Liver (tissue), 3 donors: ENCODE data around the gene XRCC5.

Source experiments
- EGR1 ChIP-seq, 2 donors: IDR thresholded peaks; 2 replicates each; pipeline ENCODE4 v1.6.1; 2016 to 2018; ENCODE audit warnings: antibody characterized with exemption in 2 of 2, low read depth in 2 of 2
- FOXA1 ChIP-seq: IDR thresholded peaks from 2 replicates; pipeline ENCODE4 v1.6.1; 2016; ENCODE audit warnings: antibody characterized with exemption
- JUND ChIP-seq, 2 donors: IDR thresholded peaks; 2 replicates each; pipeline ENCODE4 v1.6.1; 2016; ENCODE audit warnings: antibody characterized with exemption in 2 of 2
- RAD21 ChIP-seq, 2 donors: IDR thresholded peaks; 2 replicates each; pipeline ENCODE4 v1.6.1; 2016; ENCODE audit warnings: antibody characterized with exemption in 2 of 2, mild to moderate bottlenecking in 2 of 2
- RXRA ChIP-seq, 2 donors: IDR thresholded peaks; 2 replicates each; pipeline ENCODE4 v1.6.1; 2017 to 2018; ENCODE audit warnings: antibody characterized with exemption in 2 of 2, mild to moderate bottlenecking in 1 of 2
- TAF1 ChIP-seq: conservative IDR thresholded peaks from 2 replicates; pipeline ENCODE4 v1.6.1; 2016; ENCODE audit warnings: antibody characterized with exemption, mild to moderate bottlenecking
- YY1 ChIP-seq: IDR thresholded peaks from 2 replicates; pipeline ENCODE4 v1.6.1; 2016; ENCODE audit warnings: antibody characterized with exemption, mild to moderate bottlenecking
- TF ChIP-seq, protein P1 (sequence below): fragments of 150-350 bp; IDR thresholded peaks from 2 replicates; pipeline ENCODE4 v1.5.1; 2017; ENCODE audit warnings: improper control_type of control experiment, low read depth, low read length; ENCODE audit not compliant: missing input control
- TF ChIP-seq, protein P2 (sequence below): IDR thresholded peaks from 2 replicates; pipeline ENCODE4 v1.6.1; 2016; ENCODE audit warnings: antibody characterized with exemption
- TF ChIP-seq, protein P3 (sequence below): IDR thresholded peaks from 2 replicates; pipeline ENCODE4 v1.6.1; 2016; ENCODE audit warnings: antibody characterized with exemption
- TF ChIP-seq, protein P4 (sequence below): IDR thresholded peaks from 2 replicates; pipeline ENCODE4 v1.6.1; 2016; ENCODE audit warnings: antibody characterized with exemption
- TF ChIP-seq, protein P5 (sequence below): IDR thresholded peaks from 2 replicates; pipeline ENCODE4 v1.6.1; 2016; ENCODE audit warnings: antibody characterized with exemption, mild to moderate bottlenecking
- donor health status: healthy.
- donor health status: healthy.

DNA sequence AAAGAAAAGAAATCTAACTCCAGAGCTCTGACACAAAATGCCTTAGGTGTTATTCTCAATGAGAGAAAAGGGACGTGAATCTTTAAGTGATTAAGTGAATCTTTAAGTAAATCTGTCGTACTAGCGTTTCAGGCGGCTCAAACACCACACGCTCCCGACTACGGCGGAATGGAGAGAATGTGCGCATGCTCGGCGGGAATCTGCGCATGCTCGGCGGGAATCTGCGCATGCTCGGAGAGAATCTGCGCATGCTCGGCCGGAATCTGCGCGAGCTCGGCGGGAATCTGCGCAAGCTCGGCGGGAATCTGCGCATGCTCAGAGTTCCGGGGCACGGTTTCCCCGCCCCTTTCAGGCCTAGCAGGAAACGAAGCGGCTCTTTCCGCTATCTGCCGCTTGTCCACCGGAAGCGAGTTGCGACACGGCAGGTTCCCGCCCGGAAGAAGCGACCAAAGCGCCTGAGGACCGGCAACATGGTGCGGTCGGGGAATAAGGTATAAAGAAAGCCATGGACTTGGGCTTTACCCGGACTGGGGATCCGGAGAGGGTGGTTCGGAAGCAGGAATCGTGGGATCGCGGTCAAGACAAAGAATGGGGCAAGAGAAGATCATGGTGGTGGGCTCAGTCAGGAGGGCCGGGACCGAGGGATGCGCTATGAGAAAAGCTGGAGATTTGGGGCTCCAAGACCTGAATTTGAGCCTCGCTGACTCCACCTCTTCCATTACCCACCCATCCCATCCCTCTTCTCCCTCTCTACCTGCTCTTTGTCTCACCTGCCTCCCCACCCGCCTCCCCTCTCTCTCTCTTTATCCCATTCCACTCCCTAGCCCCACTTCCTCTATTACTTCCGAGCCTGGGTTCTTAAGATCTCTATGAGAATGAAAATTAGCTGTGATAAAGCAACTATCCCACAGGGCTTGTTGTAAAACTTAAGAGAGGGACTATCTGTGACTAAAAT, at the start of gene XRCC5:
- TF ChIP-seq, protein P1, sequence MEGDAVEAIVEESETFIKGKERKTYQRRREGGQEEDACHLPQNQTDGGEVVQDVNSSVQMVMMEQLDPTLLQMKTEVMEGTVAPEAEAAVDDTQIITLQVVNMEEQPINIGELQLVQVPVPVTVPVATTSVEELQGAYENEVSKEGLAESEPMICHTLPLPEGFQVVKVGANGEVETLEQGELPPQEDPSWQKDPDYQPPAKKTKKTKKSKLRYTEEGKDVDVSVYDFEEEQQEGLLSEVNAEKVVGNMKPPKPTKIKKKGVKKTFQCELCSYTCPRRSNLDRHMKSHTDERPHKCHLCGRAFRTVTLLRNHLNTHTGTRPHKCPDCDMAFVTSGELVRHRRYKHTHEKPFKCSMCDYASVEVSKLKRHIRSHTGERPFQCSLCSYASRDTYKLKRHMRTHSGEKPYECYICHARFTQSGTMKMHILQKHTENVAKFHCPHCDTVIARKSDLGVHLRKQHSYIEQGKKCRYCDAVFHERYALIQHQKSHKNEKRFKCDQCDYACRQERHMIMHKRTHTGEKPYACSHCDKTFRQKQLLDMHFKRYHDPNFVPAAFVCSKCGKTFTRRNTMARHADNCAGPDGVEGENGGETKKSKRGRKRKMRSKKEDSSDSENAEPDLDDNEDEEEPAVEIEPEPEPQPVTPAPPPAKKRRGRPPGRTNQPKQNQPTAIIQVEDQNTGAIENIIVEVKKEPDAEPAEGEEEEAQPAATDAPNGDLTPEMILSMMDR, result no peak
- TF ChIP-seq, protein P2, sequence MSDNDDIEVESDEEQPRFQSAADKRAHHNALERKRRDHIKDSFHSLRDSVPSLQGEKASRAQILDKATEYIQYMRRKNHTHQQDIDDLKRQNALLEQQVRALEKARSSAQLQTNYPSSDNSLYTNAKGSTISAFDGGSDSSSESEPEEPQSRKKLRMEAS, result peak; percentile 96
- TF ChIP-seq EGR1 (IDR thresholded peaks at IDR 0.05; ENCODE audit: low read depth in 2 of 2), result peak; percentile 97
- TF ChIP-seq YY1, result peak; percentile 85
- TF ChIP-seq TAF1, result peak; percentile 60
- peak in 1 of 2 donors; percentile 65 for TF ChIP-seq RAD21 (IDR thresholded peaks at IDR 0.05)
- no peak for TF ChIP-seq FOXA1
- TF ChIP-seq, protein P3, sequence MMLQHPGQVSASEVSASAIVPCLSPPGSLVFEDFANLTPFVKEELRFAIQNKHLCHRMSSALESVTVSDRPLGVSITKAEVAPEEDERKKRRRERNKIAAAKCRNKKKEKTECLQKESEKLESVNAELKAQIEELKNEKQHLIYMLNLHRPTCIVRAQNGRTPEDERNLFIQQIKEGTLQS, result no peak
- no peak for TF ChIP-seq JUND (IDR thresholded peaks at IDR 0.05)
- TF ChIP-seq, protein P4, sequence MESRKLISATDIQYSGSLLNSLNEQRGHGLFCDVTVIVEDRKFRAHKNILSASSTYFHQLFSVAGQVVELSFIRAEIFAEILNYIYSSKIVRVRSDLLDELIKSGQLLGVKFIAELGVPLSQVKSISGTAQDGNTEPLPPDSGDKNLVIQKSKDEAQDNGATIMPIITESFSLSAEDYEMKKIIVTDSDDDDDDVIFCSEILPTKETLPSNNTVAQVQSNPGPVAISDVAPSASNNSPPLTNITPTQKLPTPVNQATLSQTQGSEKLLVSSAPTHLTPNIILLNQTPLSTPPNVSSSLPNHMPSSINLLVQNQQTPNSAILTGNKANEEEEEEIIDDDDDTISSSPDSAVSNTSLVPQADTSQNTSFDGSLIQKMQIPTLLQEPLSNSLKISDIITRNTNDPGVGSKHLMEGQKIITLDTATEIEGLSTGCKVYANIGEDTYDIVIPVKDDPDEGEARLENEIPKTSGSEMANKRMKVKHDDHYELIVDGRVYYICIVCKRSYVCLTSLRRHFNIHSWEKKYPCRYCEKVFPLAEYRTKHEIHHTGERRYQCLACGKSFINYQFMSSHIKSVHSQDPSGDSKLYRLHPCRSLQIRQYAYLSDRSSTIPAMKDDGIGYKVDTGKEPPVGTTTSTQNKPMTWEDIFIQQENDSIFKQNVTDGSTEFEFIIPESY, result peak; percentile 85
- peak; percentile 38 to 65 for TF ChIP-seq RXRA (IDR thresholded peaks at IDR 0.05)
- TF ChIP-seq, protein P5, sequence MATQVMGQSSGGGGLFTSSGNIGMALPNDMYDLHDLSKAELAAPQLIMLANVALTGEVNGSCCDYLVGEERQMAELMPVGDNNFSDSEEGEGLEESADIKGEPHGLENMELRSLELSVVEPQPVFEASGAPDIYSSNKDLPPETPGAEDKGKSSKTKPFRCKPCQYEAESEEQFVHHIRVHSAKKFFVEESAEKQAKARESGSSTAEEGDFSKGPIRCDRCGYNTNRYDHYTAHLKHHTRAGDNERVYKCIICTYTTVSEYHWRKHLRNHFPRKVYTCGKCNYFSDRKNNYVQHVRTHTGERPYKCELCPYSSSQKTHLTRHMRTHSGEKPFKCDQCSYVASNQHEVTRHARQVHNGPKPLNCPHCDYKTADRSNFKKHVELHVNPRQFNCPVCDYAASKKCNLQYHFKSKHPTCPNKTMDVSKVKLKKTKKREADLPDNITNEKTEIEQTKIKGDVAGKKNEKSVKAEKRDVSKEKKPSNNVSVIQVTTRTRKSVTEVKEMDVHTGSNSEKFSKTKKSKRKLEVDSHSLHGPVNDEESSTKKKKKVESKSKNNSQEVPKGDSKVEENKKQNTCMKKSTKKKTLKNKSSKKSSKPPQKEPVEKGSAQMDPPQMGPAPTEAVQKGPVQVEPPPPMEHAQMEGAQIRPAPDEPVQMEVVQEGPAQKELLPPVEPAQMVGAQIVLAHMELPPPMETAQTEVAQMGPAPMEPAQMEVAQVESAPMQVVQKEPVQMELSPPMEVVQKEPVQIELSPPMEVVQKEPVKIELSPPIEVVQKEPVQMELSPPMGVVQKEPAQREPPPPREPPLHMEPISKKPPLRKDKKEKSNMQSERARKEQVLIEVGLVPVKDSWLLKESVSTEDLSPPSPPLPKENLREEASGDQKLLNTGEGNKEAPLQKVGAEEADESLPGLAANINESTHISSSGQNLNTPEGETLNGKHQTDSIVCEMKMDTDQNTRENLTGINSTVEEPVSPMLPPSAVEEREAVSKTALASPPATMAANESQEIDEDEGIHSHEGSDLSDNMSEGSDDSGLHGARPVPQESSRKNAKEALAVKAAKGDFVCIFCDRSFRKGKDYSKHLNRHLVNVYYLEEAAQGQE, result no peak
